NB4 (cell line): Measurements from ENCODE around the gene PALM3.

Source experiments
- DNase-seq: peaks from one replicate; pipeline ENCODE4 v3.0.0; 2010; ENCODE audit warnings: low read depth
- H3K4me3 ChIP-seq: one replicate; pipeline ENCODE4 v1.5.1; 2011; ENCODE audit warnings: mild to moderate bottlenecking, low read depth, low read length, moderate library complexity
- MYC ChIP-seq: IDR thresholded peaks from 2 replicates; pipeline ENCODE4 v1.6.1; 2011; ENCODE audit warnings: low read depth, low read length
- POLR2A ChIP-seq: IDR thresholded peaks from 2 replicates; pipeline ENCODE4 v1.6.1; 2011; ENCODE audit warnings: mild to moderate bottlenecking; ENCODE audit not compliant: insufficient read length; ENCODE audit errors: extremely low read depth
- TF ChIP-seq, protein P1 (sequence below): IDR thresholded peaks from one replicate; pipeline ENCODE4 v1.5.1; 2012; ENCODE audit warnings: low read depth, low read length
- TF ChIP-seq, protein P2 (sequence below): IDR thresholded peaks from 2 replicates; pipeline ENCODE4 v1.6.1; 2011; ENCODE audit warnings: low read depth, low read length

PALM3 gene, protein sequence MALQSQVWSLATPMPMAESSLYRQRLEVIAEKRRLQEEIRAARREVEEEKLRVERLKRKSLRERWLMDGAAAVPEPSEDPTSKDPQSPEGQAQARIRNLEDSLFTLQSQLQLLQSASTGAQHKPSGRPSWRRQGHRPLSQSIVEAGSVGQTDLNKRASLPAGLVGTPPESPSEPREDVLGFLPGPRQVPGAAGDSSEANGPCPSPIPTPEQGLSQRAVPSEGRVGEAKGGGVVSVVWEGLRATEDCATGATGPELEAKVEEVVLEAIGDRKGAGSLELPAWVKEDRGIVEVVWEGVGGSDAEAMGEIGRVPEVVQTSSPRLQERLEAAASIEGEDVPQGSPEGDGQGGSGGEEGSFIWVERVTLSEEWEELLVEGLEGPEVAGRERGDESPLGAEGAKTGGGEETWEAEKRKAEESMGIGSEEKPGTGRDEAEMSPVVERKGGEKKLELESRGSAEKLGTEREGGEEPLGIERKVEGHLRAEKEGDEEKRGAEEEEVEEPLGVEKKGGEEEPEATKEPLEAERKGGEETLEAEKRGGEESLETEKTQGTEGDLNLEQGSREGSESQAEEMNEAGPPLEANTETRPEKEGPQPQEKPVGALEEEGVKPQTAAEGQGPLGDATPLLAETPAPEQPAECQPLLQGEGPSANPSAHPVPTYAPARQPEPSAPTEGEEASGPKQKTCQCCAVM

DNA sequence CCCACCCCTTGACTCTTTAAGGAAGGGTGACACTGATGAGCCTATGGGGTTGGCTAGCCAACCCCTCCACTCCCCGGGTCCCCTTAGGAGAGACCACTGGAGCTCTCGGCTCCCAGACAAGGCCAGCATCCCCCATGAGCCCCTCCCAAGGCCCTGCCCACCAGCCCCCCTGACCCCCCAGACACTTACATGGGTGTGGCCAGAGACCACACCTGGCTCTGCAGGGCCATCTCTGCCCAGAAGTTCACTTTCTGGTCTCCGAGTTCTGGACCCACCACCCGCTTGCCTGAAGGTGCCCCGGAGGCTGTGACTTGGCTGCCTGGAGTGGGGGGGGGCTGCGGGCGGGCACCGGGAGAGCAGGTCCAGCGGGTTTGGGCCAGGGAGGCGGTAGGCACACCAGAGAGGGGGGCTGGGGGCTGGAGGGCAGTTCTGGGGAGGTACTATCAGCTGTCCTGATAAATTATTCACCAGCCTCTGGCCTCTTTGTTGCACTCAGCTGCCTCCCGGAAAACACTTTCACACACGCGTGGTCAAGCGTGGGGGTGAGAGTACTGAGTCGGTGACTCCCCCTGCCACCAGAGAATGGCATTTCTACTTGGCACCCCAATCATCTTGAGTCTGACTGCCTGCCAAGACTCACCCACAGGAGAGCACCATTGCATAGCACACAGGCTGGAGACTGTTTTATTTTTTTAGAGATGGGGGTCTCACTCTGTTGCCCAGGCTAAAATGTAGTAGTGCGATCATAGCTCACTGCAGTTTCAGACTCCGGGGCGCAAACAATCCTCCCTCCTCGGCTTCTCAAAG is at the start of gene PALM3:
Gene PALM3 (minus strand): TSS at position 326 of the 807 bp plus-strand sequence. CDS start 96 bp downstream, at position 230.
- no peak for TF ChIP-seq POLR2A
- TF ChIP-seq, protein P1, sequence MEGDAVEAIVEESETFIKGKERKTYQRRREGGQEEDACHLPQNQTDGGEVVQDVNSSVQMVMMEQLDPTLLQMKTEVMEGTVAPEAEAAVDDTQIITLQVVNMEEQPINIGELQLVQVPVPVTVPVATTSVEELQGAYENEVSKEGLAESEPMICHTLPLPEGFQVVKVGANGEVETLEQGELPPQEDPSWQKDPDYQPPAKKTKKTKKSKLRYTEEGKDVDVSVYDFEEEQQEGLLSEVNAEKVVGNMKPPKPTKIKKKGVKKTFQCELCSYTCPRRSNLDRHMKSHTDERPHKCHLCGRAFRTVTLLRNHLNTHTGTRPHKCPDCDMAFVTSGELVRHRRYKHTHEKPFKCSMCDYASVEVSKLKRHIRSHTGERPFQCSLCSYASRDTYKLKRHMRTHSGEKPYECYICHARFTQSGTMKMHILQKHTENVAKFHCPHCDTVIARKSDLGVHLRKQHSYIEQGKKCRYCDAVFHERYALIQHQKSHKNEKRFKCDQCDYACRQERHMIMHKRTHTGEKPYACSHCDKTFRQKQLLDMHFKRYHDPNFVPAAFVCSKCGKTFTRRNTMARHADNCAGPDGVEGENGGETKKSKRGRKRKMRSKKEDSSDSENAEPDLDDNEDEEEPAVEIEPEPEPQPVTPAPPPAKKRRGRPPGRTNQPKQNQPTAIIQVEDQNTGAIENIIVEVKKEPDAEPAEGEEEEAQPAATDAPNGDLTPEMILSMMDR, result no peak
- no peak for TF ChIP-seq MYC
- TF ChIP-seq, protein P2, sequence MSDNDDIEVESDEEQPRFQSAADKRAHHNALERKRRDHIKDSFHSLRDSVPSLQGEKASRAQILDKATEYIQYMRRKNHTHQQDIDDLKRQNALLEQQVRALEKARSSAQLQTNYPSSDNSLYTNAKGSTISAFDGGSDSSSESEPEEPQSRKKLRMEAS, result no peak
- DNase-seq, result no peak
- no peak within 1 kb of the TSS for H3K4me3 ChIP-seq

DNA sequence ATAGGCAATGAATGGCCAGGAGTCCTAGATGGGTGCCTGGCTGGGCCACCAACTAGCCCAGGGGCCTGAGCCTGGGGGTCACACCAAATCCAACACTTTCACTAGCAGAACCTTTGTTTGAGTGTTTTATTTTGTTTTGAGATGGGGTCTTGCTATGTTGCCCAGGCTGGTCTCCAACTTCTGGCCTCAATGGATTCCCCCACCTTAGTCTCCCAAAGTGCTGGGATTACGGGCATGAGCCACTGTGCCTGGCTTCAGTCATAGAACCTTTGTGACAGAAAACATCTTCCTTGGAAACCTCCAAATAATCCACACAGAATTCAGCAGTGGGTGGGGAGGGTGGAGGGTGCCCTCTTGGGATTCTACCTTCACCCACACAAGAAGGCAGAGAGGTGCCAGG is 49.6 kb upstream of the PALM3 start:
- no peak for DNase-seq
- TF ChIP-seq POLR2A, result no peak
- TF ChIP-seq, protein P2, result no peak
- TF ChIP-seq, protein P1, result no peak
- H3K4me3 ChIP-seq, result no peak overlapping the region

DNA sequence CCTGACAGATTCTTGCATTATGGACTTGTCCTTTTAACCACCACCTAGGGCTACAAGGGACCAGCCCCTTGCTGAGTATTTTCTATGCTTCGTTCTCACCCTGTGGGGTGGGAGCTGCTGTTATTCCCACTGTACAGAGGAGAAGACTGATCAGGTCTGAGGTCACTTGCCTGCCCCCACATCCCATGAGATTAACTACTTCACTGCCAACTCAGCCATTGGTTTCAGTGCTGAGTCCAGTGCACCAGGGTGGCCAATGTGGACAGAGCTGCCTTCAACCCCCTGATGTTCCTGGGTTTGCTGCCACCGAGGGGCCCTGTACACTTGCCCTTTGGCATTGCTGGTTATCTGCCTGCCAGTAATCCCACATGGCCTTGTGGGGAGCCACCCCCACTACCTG is 48.8 kb upstream of the PALM3 start:
- no peak overlapping the region for H3K4me3 ChIP-seq
- no peak for DNase-seq

DNA sequence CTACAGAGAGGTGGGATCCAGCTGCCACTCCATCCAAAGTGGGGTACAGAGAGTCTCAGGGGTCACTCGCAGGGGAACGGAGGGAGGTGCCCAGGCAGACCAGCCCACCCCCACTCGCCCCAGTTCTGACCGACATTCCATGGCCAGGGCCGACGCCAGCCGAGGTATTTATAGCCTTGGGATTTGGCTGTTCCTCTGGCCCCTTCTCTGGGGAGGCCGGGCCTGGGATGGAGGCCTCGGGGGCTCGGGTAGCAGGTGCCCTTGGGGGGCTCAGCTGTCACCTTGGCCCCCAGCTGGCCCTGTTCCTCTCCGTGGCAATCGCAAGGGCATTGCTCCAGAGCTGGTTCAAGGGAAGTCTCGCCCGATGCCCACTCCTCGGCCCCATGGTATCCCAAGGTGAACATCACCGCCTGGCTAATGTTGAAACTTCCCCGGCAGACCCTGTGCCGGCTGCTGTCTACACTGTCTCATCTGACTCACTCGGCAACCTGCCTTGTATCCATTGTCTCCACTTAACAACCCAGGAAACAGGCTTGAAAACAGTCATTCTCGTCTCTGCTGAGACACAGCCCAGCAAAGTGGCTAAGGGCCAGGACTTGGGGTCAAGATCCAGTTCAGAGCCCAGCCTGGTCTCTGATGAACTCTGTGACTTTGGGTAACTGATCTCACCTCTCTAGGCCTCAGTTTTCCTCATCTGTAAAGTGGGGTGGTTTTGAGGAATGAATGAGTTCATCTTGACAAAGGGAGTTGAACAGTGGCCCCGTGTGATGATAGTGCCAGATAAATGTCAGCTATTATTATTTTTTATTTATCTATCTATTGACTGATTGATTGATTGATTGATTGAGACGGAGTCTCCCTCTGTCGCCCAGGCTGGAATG is 45.9 kb upstream of the PALM3 start:
- TF ChIP-seq, protein P2, result no peak
- TF ChIP-seq, protein P1, result no peak
- no peak for DNase-seq
- H3K4me3 ChIP-seq, result no peak overlapping the region

More for the DNA sequence above, 48.8 kb upstream of the PALM3 start:
- TF ChIP-seq, protein P2, result no peak
- TF ChIP-seq POLR2A, result no peak
- TF ChIP-seq MYC, result no peak
- TF ChIP-seq, protein P1, result no peak

DNA sequence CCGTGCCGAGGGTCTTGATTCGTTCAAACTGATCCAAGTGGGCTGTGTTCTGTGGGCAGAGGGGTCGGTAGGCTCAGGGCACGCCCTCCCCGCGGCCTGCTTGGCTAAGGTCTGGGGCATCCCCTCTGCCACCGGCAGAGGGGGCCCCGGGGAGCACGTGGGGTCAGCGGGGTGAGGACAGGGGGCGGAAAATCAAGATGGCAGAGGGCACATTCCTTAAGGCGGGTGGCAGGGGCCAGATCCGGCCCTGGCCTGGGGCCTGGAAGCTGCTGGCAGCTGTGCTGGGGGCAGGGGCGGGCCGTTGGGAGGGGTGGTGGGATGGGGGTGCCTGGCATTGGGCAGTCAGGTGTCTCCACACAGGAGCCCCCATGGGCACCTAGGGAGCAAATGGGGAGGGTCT is 45.0 kb upstream of the PALM3 start:
- H3K4me3 ChIP-seq, result no peak overlapping the region
- no peak for DNase-seq
- TF ChIP-seq, protein P2, result no peak
- TF ChIP-seq, protein P1, result no peak
- TF ChIP-seq MYC (no peak), POLR2A (no peak)
